Duodenal mucosa (tissue), 2 donors: ENCODE data around the gene HSPB7.
"Not testable (repeated sequence)": the region's sequence is repeated elsewhere in the genome, so short reads cannot be mapped to it uniquely, and the experiment has no call there.

Experiments
- H3K27ac ChIP-seq: one replicate; pipeline ENCODE4 v1.7.0; 2013; ENCODE audit warnings: low read depth, low read length
- H3K27me3 ChIP-seq, 2 donors: one replicate each; pipeline ENCODE4 v1.7.0; 2013; ENCODE audit warnings: low read length in 2 of 2, control low read depth in 1 of 2; ENCODE audit not compliant: insufficient read depth in 2 of 2, control insufficient read depth in 1 of 2
- H3K36me3 ChIP-seq, 2 donors: one replicate each; pipeline ENCODE4 v1.7.0; 2013; ENCODE audit warnings: low read length in 2 of 2, control low read depth in 1 of 2; ENCODE audit not compliant: insufficient read depth in 2 of 2, control insufficient read depth in 1 of 2
- H3K4me1 ChIP-seq, 2 donors: one replicate each; pipeline ENCODE4 v1.7.0; 2013; ENCODE audit warnings: low read length in 2 of 2, control low read depth in 1 of 2; ENCODE audit not compliant: insufficient read depth in 2 of 2, control insufficient read depth in 1 of 2
- H3K4me3 ChIP-seq, 2 donors: one replicate each; pipeline ENCODE4 v1.7.0; 2013; ENCODE audit warnings: low read length in 2 of 2, low read depth in 1 of 2
- H3K9ac ChIP-seq, 2 donors: one replicate each; pipeline ENCODE4 v1.7.0; 2013; ENCODE audit warnings: low read length in 2 of 2, low read depth in 1 of 2
- H3K9me3 ChIP-seq, 2 donors: one replicate each; pipeline ENCODE4 v1.7.0; 2013; ENCODE audit warnings: low read length in 2 of 2, control low read depth in 1 of 2; ENCODE audit not compliant: control insufficient read depth in 1 of 2

HSPB7 gene

GRCh38 chr1:16023050-16023653 is 5.3 kb upstream of the HSPB7 start:
- no peak overlapping the region for H3K9ac ChIP-seq
- peaks cover 0 to 2% of the 10 kb centered on the region in 2 donors for H3K4me1 ChIP-seq
- no peaks in the 10 kb centered on the region for H3K9me3 ChIP-seq
- H3K27me3 ChIP-seq = peaks cover 3 to 4% of the 10 kb centered on the region in 2 donors
- H3K36me3 ChIP-seq = no peaks in the 10 kb centered on the region
- no peak overlapping the region for H3K27ac ChIP-seq
- H3K4me3 ChIP-seq = no peak overlapping the region

GRCh38 chr1:16022393-16022792 is 4.5 kb upstream of the HSPB7 start:
- no peak overlapping the region for H3K4me3 ChIP-seq
- no peaks in the 10 kb centered on the region for H3K36me3 ChIP-seq
- peaks cover 0 to 3% of the 10 kb centered on the region in 2 donors for H3K27me3 ChIP-seq
- H3K9me3 ChIP-seq = no peaks in the 10 kb centered on the region
- no peak overlapping the region for H3K9ac ChIP-seq
- no peak overlapping the region for H3K27ac ChIP-seq
- H3K4me1 ChIP-seq = peaks cover 0 to 6% of the 10 kb centered on the region in 2 donors

- H3K9ac ChIP-seq = no peak within 1 kb of the TSS
- peaks cover 0 to 6% of the 10 kb centered on the region in 2 donors for H3K4me1 ChIP-seq
- no peaks in the 10 kb centered on the region for H3K9me3 ChIP-seq
- H3K27ac ChIP-seq = peak within 1 kb of the TSS; percentile 18
- H3K27me3 ChIP-seq = no peaks in the 10 kb centered on the region
- H3K36me3 ChIP-seq = no peaks in the 10 kb centered on the region
- no peak within 1 kb of the TSS for H3K4me3 ChIP-seq
Measured at GRCh38 chr1:16021681-16022080, 3.8 kb upstream of the HSPB7 start, which contains the start of gene CLCNKA. Gene CLCNKA (plus strand): TSS chr1:16022036. CDS start chr1:16022620, 584 bp downstream.

GRCh38 chr1:16020878-16021277 is 3.0 kb upstream of the HSPB7 start:
- not testable (repeated sequence) for H3K4me3 ChIP-seq, H3K4me1 ChIP-seq, H3K9me3 ChIP-seq, H3K9ac ChIP-seq, H3K36me3 ChIP-seq, H3K27me3 ChIP-seq
- peak overlapping the region; percentile 10 for H3K27ac ChIP-seq

- Histone ChIP-seq H3K9me3 (no peaks in the 10 kb centered on the region), H3K9ac (no peak overlapping the region), H3K27me3 (no peaks in the 10 kb centered on the region), H3K4me1 (peaks cover 0 to 6% of the 10 kb centered on the region in 2 donors), H3K4me3 (no peak overlapping the region), H3K36me3 (no peaks in the 10 kb centered on the region), H3K27ac (no peak overlapping the region)
Measured at GRCh38 chr1:16020325-16020724, 2.5 kb upstream of the HSPB7 start.

GRCh38 chr1:16019644-16020277 is 1.9 kb upstream of the HSPB7 start:
- no peak overlapping the region for H3K4me3 ChIP-seq
- H3K27ac ChIP-seq = peak overlapping the region; percentile 36
- peaks cover 0 to 6% of the 10 kb centered on the region in 2 donors for H3K4me1 ChIP-seq
- no peaks in the 10 kb centered on the region for H3K36me3 ChIP-seq
- no peaks in the 10 kb centered on the region for H3K9me3 ChIP-seq
- no peak overlapping the region for H3K9ac ChIP-seq
- H3K27me3 ChIP-seq = no peaks in the 10 kb centered on the region

GRCh38 chr1:16018749-16019643 is 1.2 kb upstream of the HSPB7 start:
- Histone ChIP-seq H3K9me3 (no peaks in the 10 kb centered on the region), H3K4me3 (no peak overlapping the region), H3K4me1 (peaks cover 0 to 6% of the 10 kb centered on the region in 2 donors), H3K27me3 (no peaks in the 10 kb centered on the region), H3K36me3 (no peaks in the 10 kb centered on the region), H3K9ac (peak overlapping the region in 1 of 2 donors; percentile 33), H3K27ac (peak overlapping the region; percentile 36)

- peak overlapping the region in 1 of 2 donors; percentile 33 for H3K9ac ChIP-seq
Measured at GRCh38 chr1:16018308-16018707, 465 bp upstream of the HSPB7 start.

GRCh38 chr1:16017076-16017460 is 775 bp downstream of the HSPB7 start:
- no peaks in the 10 kb centered on the region for H3K36me3 ChIP-seq
- H3K4me3 ChIP-seq = no peak overlapping the region
- H3K9ac ChIP-seq = no peak overlapping the region
- no peaks in the 10 kb centered on the region for H3K27me3 ChIP-seq
- no peaks in the 10 kb centered on the region for H3K9me3 ChIP-seq
- peaks cover 12 to 18% of the 10 kb centered on the region in 2 donors for H3K4me1 ChIP-seq
- peak overlapping the region; percentile 66 for H3K27ac ChIP-seq

More at GRCh38 chr1:16018308-16018707, 465 bp upstream of the HSPB7 start:
- peak overlapping the region; percentile 66 for H3K27ac ChIP-seq
- H3K36me3 ChIP-seq = no peaks in the 10 kb centered on the region
- peaks cover 6 to 12% of the 10 kb centered on the region in 2 donors for H3K4me1 ChIP-seq
- no peaks in the 10 kb centered on the region for H3K27me3 ChIP-seq
- H3K9me3 ChIP-seq = no peaks in the 10 kb centered on the region
- no peak overlapping the region for H3K4me3 ChIP-seq
